ENCODE data around the gene BAZ1B. TPM values are rescaled to one million over a fixed set of nuclear protein-coding genes. Genes with fewer than 3 reads are reported as not detected.

Gene BAZ1B
- total and polyA plus RNA-seq, 9 of the 15 experiments (the other 6 are each of a cell fraction or from before 2014, with no cell fraction given): 15.0 to 134 (median 79.5) TPM

DNA sequence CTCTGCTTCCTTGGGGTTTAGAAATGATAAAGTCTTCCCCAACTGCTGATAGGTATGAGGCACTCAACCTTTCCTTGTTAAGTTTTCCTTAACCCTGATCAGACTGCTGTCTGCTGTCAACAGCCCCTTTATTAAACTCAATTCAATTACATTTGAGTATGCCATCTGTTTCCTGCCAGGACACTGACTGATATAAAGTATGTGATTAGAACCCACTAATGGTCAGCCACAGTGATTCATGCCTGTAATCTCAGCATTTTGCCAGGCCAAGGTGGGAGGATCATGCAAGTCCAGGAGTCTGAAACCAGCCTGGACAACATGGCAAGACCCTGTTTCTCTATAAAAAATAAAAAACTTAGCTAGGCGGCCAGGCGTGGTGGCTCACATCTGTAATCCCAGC, 18.1 kb downstream of the BAZ1B start:
- no peak overlapping the region for H2AFZ ChIP-seq (ENCODE audit: low read depth, low read length)
- POLR2A ChIA-PET: interaction anchor here (0.6 to 2.4 kb wide), 4 partner anchors 11 to 64 kb away, joined by 3 to 14 read pairs (median 8); partner anchors contain the start of gene BAZ1B
- TF ChIP-seq IFI16 (CRISPR knock-in tag; IDR thresholded peaks at IDR 0.05): no peak
- TF ChIP-seq KLF16 (IDR thresholded peaks at IDR 0.05): no peak
- no peak for TF ChIP-seq ZNF766 (CRISPR knock-in tag; conservative IDR thresholded peaks at IDR 0.05)
- no peak for TF ChIP-seq ZNF274 (IDR thresholded peaks at IDR 0.05; ENCODE audit: borderline replicate concordance, low read depth, low read length)
- TF ChIP-seq, protein P1, sequence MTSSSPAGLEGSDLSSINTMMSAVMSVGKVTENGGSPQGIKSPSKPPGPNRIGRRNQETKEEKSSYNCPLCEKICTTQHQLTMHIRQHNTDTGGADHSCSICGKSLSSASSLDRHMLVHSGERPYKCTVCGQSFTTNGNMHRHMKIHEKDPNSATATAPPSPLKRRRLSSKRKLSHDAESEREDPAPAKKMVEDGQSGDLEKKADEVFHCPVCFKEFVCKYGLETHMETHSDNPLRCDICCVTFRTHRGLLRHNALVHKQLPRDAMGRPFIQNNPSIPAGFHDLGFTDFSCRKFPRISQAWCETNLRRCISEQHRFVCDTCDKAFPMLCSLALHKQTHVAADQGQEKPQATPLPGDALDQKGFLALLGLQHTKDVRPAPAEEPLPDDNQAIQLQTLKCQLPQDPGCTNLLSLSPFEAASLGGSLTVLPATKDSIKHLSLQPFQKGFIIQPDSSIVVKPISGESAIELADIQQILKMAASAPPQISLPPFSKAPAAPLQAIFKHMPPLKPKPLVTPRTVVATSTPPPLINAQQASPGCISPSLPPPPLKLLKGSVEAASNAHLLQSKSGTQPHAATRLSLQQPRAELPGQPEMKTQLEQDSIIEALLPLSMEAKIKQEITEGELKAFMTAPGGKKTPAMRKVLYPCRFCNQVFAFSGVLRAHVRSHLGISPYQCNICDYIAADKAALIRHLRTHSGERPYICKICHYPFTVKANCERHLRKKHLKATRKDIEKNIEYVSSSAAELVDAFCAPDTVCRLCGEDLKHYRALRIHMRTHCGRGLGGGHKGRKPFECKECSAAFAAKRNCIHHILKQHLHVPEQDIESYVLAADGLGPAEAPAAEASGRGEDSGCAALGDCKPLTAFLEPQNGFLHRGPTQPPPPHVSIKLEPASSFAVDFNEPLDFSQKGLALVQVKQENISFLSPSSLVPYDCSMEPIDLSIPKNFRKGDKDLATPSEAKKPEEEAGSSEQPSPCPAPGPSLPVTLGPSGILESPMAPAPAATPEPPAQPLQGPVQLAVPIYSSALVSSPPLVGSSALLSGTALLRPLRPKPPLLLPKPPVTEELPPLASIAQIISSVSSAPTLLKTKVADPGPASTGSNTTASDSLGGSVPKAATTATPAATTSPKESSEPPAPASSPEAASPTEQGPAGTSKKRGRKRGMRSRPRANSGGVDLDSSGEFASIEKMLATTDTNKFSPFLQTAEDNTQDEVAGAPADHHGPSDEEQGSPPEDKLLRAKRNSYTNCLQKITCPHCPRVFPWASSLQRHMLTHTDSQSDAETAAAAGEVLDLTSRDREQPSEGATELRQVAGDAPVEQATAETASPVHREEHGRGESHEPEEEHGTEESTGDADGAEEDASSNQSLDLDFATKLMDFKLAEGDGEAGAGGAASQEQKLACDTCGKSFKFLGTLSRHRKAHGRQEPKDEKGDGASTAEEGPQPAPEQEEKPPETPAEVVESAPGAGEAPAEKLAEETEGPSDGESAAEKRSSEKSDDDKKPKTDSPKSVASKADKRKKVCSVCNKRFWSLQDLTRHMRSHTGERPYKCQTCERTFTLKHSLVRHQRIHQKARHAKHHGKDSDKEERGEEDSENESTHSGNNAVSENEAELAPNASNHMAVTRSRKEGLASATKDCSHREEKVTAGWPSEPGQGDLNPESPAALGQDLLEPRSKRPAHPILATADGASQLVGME (CRISPR knock-in tag; IDR thresholded peaks at IDR 0.05): no peak
- no peak for TF ChIP-seq MXI1 (IDR thresholded peaks at IDR 0.05; ENCODE audit: low read depth, low read length)
- no peak for TF ChIP-seq STAG1 (CRISPR knock-in tag; IDR thresholded peaks at IDR 0.05; ENCODE audit: borderline replicate concordance)
- TF ChIP-seq, protein P2, sequence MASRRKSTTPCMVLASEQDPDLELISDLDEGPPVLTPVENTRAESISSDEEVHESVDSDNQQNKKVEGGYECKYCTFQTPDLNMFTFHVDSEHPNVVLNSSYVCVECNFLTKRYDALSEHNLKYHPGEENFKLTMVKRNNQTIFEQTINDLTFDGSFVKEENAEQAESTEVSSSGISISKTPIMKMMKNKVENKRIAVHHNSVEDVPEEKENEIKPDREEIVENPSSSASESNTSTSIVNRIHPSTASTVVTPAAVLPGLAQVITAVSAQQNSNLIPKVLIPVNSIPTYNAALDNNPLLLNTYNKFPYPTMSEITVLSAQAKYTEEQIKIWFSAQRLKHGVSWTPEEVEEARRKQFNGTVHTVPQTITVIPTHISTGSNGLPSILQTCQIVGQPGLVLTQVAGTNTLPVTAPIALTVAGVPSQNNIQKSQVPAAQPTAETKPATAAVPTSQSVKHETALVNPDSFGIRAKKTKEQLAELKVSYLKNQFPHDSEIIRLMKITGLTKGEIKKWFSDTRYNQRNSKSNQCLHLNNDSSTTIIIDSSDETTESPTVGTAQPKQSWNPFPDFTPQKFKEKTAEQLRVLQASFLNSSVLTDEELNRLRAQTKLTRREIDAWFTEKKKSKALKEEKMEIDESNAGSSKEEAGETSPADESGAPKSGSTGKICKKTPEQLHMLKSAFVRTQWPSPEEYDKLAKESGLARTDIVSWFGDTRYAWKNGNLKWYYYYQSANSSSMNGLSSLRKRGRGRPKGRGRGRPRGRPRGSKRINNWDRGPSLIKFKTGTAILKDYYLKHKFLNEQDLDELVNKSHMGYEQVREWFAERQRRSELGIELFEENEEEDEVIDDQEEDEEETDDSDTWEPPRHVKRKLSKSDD (conservative IDR thresholded peaks at IDR 0.05; ENCODE audit: low read length): no peak
- no peak for TF ChIP-seq ZNF280B (CRISPR knock-in tag; IDR thresholded peaks at IDR 0.05)
- TF ChIP-seq CXXC5 (CRISPR knock-in tag; IDR thresholded peaks at IDR 0.05): no peak

More for the DNA sequence above, 18.1 kb downstream of the BAZ1B start:
- BruUV-seq (replicated peaks): no TSS peak
- Histone ChIP-seq H3K36me3 (ENCODE audit: control insufficient read depth, insufficient read depth, low read length) (peaks cover 92% of the 10 kb centered on the region), H3K4me2 (ENCODE audit: insufficient read depth, low read length) (no peak overlapping the region), H3K27me3 (ENCODE audit: control insufficient read depth in 2 of 2, insufficient read depth in 2 of 2, low read length in 2 of 2) (no peaks in the 10 kb centered on the region), H3K27ac (ENCODE audit: extremely low read depth, low read depth, low read length) (no peak overlapping the region), H4K20me1 (replicated peaks; ENCODE audit: control insufficient read depth, insufficient read depth, low read length) (peaks cover 9% of the 10 kb centered on the region; the same call in 1 of the 2 replicates), H3K79me2 (ENCODE audit: control insufficient read depth, insufficient read depth, low read length) (peaks cover 52% of the 10 kb centered on the region), H3K9me1 (ENCODE audit: control insufficient read depth, insufficient read depth, low read length) (peaks cover 5% of the 10 kb centered on the region), H3K9ac (ENCODE audit: insufficient read depth in 1 of 2, low read depth in 2 of 2, low read length in 2 of 2) (no peak overlapping the region), H3K4me1 (replicated peaks in 1 of 2; ENCODE audit: control insufficient read depth in 2 of 2, insufficient read depth in 2 of 2, low read length in 2 of 2) (no peaks in the 10 kb centered on the region; a peak in 1 of 5 replicates), H3K4me3 (no peak overlapping the region), H3K9me3 (replicated peaks; ENCODE audit: control insufficient read depth, insufficient read depth, low read depth, low read length) (no peaks in the 10 kb centered on the region)
- intact Hi-C loops (cut with micrococcal nuclease) (no loop called here), in situ Hi-C loops (cut with MboI) (no loop called here)
- DNase-seq (ENCODE audit: extremely low read depth in 1 of 4, low spot score in 3 of 4) (no peak), FAIRE-seq (no peak), ATAC-seq (no peak)
- 96% methylated on average over 2 of the region's 2 CpGs for WGBS (ENCODE audit: insufficient coverage, low coverage, missing lambda C conversion rate)
- CTCF ChIA-PET (ENCODE audit: low intra/inter-chr PET ratio): interaction anchor here (0.7 kb wide), 1 partner anchor 30 kb away, joined by 3 read pairs; no protein-coding TSS in a partner anchor
